HFF-Myc (cell line): ENCODE data around the gene TMEM54.

Source experiments
- DNase-seq: peaks from one replicate; pipeline ENCODE4 v3.0.0-alpha.2; 2011; ENCODE audit warnings: low read depth; ENCODE audit errors: extremely low read depth
- H3K4me3 ChIP-seq: replicated peaks from 2 replicates; pipeline ENCODE4 v1.5.1; 2011; ENCODE audit warnings: low read depth, mild to moderate bottlenecking, control low read depth, low read length
- TF ChIP-seq, protein P1 (sequence below): IDR thresholded peaks from 2 replicates; pipeline ENCODE4 v1.5.1; 2012; ENCODE audit warnings: mild to moderate bottlenecking, low read depth, low read length, control low read depth; ENCODE audit errors: missing control alignments

The TMEM54 gene

DNA sequence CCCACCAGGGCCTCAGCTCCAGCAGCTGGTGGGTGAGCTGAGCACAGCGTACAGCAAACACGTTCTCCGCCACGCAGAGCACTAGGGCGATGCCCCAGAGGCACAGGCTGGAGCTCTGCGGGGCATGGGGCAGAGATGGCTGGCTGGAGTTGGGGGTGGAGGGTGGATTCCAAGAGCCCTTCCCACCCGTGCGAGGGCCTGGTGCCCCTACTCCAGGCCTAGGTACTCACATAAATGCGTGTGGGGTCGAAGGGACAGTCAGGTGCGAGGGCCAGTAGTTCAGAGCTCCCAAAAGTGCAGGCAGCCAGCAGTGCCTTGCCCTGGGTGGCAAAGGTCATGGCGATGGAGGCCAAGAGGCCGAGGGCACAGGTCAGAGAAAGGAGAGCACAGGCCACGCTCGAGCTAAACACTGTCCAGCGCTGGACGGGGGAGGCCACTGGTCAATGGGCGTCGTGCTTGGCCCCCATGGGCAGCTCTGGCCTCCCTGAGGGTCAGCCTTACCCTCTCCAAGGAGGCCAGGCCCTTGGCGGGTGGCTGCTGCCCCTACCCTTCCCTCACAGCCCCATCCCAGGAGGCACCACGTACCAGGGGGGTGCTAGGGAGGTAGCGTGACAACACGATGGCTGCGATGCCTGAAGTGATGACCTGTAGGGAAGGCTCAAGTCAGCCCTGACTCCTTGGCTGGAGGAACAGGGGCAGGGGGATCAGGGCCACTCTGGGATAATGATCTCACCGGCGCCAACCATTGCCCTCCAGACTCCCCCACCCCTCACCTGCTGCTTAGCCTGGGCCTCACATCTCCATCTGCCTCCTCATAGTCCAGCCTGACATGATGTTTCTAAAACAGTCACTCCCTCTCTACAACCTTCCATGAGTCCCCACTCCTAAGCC, 5.6 kb downstream of the TMEM54 start:
- DNase-seq: no peak
- H3K4me3 ChIP-seq: no peak overlapping the region
- TF ChIP-seq, protein P1, sequence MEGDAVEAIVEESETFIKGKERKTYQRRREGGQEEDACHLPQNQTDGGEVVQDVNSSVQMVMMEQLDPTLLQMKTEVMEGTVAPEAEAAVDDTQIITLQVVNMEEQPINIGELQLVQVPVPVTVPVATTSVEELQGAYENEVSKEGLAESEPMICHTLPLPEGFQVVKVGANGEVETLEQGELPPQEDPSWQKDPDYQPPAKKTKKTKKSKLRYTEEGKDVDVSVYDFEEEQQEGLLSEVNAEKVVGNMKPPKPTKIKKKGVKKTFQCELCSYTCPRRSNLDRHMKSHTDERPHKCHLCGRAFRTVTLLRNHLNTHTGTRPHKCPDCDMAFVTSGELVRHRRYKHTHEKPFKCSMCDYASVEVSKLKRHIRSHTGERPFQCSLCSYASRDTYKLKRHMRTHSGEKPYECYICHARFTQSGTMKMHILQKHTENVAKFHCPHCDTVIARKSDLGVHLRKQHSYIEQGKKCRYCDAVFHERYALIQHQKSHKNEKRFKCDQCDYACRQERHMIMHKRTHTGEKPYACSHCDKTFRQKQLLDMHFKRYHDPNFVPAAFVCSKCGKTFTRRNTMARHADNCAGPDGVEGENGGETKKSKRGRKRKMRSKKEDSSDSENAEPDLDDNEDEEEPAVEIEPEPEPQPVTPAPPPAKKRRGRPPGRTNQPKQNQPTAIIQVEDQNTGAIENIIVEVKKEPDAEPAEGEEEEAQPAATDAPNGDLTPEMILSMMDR: no peak

DNA sequence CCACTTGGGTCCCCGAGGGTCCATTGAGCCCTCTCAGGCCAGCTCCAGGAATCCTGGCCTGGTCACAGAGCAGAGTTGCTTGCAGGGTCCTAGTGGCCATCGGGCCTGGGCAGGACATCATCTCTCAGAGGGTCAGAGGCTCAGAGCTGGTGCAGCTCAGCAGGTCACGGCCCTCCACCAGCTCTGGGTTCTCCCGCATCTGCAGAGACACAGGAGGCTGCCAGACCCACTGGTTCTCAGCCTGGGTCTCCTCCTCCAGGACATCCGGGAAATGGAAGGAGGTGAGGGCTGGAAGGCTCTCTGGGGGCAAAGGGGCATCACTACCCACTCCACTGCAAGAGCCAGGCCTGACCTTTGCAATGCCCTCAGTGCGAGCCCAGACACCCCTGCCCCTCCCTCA, 6.5 kb downstream of the TMEM54 start:
- DNase-seq: no peak
- no peak overlapping the region for H3K4me3 ChIP-seq

DNA sequence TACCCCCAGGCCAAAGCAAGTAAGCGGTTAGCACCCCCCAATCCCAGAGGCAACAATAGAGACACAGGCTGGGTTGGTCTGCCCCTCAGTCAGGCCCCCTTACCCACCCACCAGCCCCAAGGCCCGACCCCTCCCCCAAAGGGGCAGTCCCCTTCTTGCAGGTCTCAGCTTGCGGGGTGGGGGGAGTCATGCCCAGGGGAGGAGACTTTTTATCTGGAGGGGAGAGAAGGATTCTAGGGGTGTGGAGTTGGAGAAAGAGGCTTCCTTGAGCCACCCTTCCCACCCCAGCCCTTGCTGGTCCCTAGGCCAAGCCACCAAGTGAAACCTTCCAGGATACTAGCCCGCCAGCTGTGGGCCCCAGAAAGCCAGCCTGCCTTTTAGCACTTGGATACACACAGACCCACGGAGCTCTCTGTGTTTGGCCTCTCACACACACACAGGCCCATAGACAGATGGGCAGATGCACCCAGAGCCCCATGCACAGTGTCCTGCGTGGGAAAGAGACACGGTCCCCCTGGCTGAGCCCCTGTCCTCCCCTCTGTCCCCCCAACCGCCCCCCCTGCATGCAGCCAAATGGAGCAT, 7.1 kb downstream of the TMEM54 start:
- no peak for DNase-seq
- H3K4me3 ChIP-seq: no peak overlapping the region
- TF ChIP-seq, protein P1: no peak

More for the DNA sequence above, 6.5 kb downstream of the TMEM54 start:
- TF ChIP-seq, protein P1: no peak

DNA sequence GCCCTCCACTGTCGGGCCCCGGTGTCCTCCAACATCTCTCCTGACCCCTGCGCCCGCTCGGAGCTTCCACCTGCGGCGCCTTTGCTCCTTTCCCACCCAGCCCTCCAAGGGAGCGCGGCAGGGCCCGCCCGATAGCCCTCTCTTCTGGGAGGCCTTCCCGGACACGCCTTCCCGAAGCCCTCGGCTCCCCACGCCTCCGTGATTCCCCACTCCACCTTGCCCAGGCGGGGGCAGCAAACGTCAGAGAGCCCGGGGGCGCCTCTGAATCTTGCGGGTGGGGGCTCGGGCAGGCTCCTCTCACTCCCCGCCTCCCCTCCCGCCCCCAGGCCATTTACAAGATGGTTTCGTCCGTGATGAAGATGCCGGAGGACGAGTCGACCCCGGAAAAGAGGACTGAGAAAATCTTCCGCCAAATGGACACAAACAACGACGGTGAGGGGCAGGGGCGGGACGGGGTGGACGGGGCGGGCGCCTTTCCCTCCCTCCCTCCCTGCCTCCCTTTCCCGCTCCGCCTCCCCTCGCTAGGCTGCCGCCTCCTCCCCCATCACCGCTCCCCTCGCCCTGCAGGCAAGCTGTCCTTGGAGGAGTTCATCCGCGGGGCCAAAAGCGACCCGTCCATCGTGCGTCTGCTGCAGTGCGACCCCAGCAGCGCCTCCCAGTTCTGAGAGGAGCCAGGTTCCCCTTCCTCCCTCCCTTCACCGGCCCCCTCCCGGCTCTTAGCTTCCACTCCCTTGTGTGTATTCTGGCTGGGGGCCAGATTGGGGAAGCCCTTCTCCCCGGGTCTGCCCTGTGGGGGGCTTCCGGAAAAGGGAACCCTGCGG, 7.8 kb downstream of the TMEM54 start:
- no peak for DNase-seq
- H3K4me3 ChIP-seq: peak overlapping the region; percentile 31
- TF ChIP-seq, protein P1: no peak

DNA sequence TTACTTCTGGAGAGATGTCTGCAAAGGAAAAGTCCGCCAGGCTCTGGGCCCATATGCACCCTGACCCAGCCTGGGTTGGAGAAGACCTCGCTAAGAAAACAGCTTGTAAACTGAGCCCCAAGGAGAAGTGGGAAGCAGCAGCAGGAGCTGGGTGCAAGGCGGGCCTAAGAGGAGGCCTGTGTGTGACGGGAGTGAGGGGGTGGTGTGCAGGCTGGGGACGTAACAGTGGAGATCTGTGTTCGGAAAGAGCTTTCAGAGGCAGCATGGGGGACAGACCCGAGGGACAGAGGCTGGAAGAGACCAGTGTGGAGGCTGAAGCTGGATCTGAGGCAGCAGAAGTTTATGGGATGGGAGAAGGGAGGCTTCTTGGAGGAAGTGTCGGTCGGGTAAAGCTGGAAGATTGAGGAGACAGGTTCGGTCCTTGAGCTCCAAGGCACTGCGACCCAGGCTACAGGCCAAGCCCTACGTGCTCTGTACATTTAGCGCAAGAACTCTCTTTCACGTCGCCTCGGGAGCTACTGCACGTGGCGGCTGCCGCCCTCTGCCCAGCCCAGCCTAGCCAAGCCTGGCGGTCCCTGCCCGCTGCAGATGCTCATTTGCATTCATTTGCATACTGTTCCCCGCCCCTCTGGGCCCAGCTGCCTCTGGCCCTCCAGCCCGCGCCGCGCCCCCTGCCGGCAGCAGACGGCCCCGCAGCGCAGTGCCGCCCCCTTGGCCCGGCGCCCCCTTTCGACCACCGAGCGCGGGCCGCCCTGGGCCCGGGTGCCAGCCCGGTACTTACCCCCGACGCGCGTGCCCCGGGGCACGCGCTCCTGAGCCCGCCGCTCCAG, 8.6 kb downstream of the TMEM54 start:
- DNase-seq: no peak
- H3K4me3 ChIP-seq: peak overlapping the region; percentile 31
- TF ChIP-seq, protein P1: peak; percentile 30

DNA sequence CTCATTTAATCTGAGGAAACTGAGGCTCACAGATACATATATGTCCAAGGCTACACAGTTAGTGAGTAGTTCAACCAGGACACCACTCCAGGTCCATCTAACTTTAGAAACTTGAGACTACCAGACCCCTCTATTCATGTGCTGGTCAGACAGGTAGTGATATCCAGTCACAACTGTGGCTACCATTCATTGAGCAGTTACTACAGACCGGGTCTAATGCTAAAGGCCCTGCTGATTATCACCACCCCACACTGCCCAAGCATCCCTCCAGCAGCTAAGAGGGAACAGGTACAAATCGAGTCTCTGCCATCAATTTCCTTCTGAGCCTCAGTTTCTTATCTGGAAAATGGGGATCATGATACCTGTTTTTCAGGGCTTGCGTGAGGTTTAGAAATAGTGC, 9.6 kb downstream of the TMEM54 start:
- TF ChIP-seq, protein P1: no peak
- H3K4me3 ChIP-seq: no peak overlapping the region
- DNase-seq: no peak
